H1 (cell line): ENCODE measurements around the gene RSPO1. TPM values are rescaled to one million over a fixed set of nuclear protein-coding genes. Genes with fewer than 3 reads are reported as not detected.

Experiments used
- ATF2 ChIP-seq: IDR thresholded peaks from 2 replicates; pipeline ENCODE4 v1.6.1; 2012; ENCODE audit warnings: low read length, inconsistent platforms
- EZH2 ChIP-seq: fragments of 200-600 bp; sonication (generic); IDR thresholded peaks from 2 replicates; pipeline ENCODE4 v1.7.1; 2012; ENCODE audit warnings: low read depth, mild to moderate bottlenecking, moderate library complexity, low read length, inconsistent platforms; ENCODE audit not compliant: severe bottlenecking
- FOSL1 ChIP-seq: IDR thresholded peaks from 2 replicates; pipeline ENCODE4 v1.6.1; 2011; ENCODE audit warnings: mild to moderate bottlenecking, low read depth, low read length, moderate library complexity; ENCODE audit not compliant: insufficient read depth
- JUND ChIP-seq: IDR thresholded peaks from 2 replicates; pipeline ENCODE4 v1.6.1; 2011; ENCODE audit warnings: mild to moderate bottlenecking, improper control_type of control experiment, low read length
- NRF1 ChIP-seq: IDR thresholded peaks from 2 replicates; pipeline ENCODE4 v1.6.1; 2011; ENCODE audit warnings: mild to moderate bottlenecking, low read depth, low read length, improper control_type of control experiment
- SAP30 ChIP-seq: fragments of 300-600 bp; sonication (generic); IDR thresholded peaks from 2 replicates; pipeline ENCODE4 v1.7.1; 2012; ENCODE audit warnings: low read length, moderate library complexity, mild to moderate bottlenecking, inconsistent platforms; ENCODE audit not compliant: insufficient read depth, insufficient replicate concordance
- polyA plus RNA-seq, 7 experiments: library from polyadenylated mRNA; depleted of rRNA in 3 of 7; stranded (reverse) in 5 of 7; unstranded in 2 of 7; fragments of >200 nt in 5 of 7; fragments of 200-250 nt in 2 of 7; gene quantifications; 1 replicate in 5 of 7; 2 replicates in 1 of 7; 4 replicates in 1 of 7; pipeline versions ENCODE4 v1.2.1 to v1.2.3, GENCODE V29; 2011 to 2013; ENCODE audit warnings: missing spikeins in 2 of 7, mixed read lengths in 2 of 7
- total RNA-seq: library from RNA; stranded (reverse); fragmentation: NEBNext Ultra II Directional; extraction: Animal tissue kit (Norgen Biotek cat#: 25700); gene quantifications from 2 replicates; pipeline ENCODE4 v1.2.1, GENCODE V29; 2021

The RSPO1 gene
- total and polyA plus RNA-seq, 2 of the 8 experiments (the other 6 are each of a cell fraction or from before 2014, with no cell fraction given): 0.39 TPM; not detected in 1

GRCh38 chr1:37595440-37596181 lies 39.1 kb downstream of the RSPO1 start, which contains the start of gene GNL2 (continued):
- peak; percentile 78 for TF ChIP-seq SAP30
- TF ChIP-seq FOSL1: no peak
- no peak for TF ChIP-seq EZH2
- peak; percentile 43; the same call in 1 of the 2 replicates for TF ChIP-seq JUND
- TF ChIP-seq NRF1: no peak
- no peak for TF ChIP-seq ATF2
